ENCODE measurements around the gene TMEM156.

The TMEM156 gene

GRCh38 chr4:39032218-39033085 is at the start of gene TMEM156:
Gene TMEM156 (minus strand): TSS chr4:39032409. CDS start chr4:39032313, 96 bp downstream.
- DNase-seq: no peak

GRCh38 chr4:39078829-39079228 is 46.6 kb upstream of the TMEM156 start:
- DNase-seq: no peak

- DNase-seq: no peak
These were observed 36.7 kb upstream of the TMEM156 start for GRCh38 chr4:39068907-39069306.

GRCh38 chr4:39067451-39067850 is 35.2 kb upstream of the TMEM156 start:
- DNase-seq: no peak

DNA sequence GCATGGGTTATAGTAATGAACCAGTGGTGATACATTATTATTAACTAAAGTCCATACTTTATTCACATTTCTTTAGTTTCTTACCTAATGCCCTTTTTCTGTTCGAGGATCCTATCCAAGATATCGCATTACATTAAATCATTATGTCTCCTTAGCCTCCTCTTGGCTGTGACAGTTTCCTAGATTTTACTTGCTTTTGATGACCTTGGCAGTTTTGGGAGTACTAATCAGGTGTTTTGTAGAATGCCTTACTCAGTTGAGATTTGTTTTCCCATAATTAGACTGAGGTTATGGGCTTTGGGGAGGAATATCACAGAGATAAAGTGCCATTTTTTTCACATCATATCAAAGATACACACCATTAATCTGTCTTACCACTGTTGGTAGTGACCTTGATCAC is 34.8 kb upstream of the TMEM156 start:
- no peak for DNase-seq

DNA sequence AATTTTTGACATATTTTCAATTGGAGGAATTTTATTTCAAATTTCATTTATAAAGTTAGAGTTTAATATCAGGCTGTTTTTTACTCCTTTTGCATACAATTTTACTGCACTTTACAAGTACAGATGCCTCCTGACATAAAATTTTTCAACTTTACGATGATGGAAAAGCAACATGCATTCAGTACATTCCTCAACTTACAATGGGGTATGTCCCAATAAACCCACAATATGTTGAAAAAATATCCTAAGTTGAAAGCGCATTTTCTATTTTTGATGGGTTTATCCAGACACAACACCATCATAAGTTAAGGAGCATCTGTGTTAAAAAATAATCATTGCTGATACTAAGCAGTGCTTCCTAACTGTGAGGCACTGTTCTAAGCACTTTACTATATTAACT is 34.2 kb upstream of the TMEM156 start:
- DNase-seq: no peak

DNA sequence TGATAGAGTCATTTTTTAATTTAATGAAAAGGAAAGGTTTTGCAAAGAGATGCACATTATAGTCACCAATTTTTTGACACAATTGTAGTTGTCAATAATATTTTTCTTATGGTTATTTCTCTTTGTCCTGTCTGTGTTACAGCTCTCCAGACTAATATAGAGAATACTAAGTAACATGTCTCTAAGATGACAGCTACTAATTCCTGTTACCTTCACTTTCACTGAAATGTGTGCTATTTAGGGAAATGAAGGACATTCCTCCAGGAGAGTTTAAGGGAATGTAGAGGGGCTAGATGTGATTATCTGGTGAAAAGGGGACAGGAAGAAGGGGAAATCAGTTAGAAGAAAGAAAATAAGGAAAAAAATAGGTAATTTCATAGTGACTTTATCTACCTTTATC is 31.2 kb upstream of the TMEM156 start:
- no peak for DNase-seq

GRCh38 chr4:39062770-39063097 is 30.5 kb upstream of the TMEM156 start:
- no peak for DNase-seq

GRCh38 chr4:39062094-39062769 is 30.0 kb upstream of the TMEM156 start, which contains the start of gene KLHL5:
Gene KLHL5 (plus strand): TSS chr4:39062232. CDS start chr4:39062653, 421 bp downstream.
- DNase-seq: no peak

DNA sequence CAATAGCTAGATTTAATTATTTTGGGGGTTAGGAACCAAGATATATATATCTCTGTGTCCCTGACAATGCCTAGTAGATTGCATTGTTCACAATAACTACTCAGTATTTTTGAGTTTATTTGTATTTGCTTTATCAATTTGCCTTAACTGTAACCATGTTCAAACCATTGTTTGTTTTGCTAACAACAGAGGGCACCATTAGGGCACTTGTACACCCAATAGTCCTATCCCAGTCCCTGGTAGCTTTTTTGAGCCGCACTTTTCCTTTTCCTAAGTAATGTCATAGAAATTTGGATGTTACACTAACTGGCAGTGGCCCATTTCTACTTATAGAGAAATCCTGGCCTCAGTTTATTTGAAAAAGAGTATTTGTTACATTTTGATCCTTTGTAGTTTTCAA is 29.2 kb upstream of the TMEM156 start:
- no peak for DNase-seq

DNA sequence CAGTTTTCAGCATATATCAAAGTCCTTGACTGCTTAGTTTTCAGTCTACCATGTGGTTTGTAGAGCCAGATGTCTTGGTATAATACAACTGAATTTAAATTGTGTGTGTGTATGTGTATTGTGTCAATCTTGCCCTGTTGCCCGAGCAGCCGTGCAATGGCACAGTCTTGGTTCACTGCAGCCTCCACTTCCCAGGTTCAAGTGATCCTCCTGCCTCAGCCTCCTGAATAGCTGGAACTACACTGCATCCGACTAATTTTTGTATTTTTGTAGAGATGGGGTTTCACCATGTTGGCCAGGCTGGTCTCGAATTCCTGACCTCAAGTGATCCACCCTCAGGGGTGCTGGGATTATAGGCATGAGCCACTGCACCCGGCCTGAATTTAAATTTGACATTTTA is 23.8 kb upstream of the TMEM156 start:
- no peak for DNase-seq

- no peak for DNase-seq
These were observed 22.3 kb upstream of the TMEM156 start for GRCh38 chr4:39054497-39054896.

DNA sequence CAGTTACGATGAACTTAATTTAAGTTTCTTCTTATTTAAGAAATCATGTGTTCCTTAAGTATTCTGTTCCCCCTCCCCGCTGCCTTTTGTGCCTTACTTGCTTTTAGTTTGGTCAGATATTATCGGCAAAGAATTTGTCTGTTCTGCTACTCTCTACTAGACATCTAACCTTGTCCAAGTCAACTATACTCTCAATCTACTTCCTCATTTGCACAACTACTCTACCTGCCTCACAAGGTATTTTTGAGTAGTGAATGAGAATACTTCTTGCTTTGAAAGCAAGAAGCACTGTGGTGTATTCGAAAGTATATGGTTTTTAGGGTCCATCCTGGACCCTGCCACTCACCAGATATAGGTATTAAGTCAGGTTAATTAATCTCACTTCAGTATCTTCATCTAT is 21.8 kb upstream of the TMEM156 start:
- no peak for DNase-seq

- DNase-seq: no peak
These were observed 19.3 kb upstream of the TMEM156 start for GRCh38 chr4:39051492-39051891.

DNA sequence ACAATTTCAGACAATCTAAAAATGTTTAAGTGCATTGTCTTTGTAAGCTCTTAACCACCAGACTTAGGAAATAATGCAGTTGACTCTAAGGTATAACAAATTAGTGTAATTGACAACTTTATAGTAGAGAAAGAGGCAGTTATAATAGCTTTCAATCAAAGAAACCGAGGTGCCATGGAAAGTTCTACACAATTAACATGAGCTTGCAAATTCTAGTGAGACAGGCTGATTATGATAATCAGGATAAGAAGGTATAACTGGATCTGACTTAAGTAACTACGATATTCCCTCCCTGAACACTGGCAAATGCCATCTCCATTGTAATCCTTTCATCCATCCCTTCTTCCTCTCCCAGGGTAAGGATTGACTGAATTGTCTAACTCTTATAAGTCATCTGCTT is 18.4 kb upstream of the TMEM156 start:
- no peak for DNase-seq

- no peak for DNase-seq
These were observed 16.1 kb upstream of the TMEM156 start for GRCh38 chr4:39048311-39048710.

GRCh38 chr4:39047681-39048080 is 15.5 kb upstream of the TMEM156 start:
- no peak for DNase-seq

DNA sequence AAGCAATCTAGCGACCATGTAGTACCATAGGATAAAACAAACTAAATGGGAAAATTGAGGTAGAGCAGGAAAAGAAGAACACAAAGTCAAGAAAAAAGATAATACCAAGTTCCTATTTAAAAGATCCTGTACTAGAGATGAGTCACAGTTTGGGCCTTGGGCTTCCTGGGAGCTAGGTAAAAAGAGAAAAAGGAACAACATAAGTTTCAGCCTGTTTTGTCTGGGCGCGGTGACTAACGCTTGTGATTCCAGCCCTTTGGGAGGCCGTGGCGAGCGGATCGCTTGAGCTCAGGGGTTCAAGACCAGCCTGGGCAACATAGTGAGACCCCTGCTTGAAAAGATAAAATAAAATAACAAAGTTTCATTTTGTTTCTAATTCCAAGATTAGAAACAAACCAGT is 14.0 kb upstream of the TMEM156 start:
- no peak for DNase-seq

DNA sequence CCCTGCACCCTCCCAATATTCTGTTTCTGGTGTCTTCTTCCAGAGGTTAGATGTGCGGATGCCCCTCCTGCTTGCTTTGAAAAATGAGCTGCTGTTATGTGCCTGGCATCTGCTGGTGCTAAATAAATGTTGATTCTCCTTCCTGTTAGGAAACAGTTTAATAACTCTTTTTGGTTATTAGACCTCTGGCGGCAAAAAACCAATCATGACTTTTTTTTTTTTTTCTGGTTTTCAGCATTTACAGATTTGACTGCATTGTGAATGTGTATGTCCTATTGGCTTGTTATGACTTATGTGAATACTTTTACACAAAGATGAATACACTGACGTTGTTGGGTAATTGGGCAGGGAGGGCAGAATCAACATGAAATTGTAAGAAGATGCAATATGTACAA is 13.6 kb upstream of the TMEM156 start:
- DNase-seq: no peak

DNA sequence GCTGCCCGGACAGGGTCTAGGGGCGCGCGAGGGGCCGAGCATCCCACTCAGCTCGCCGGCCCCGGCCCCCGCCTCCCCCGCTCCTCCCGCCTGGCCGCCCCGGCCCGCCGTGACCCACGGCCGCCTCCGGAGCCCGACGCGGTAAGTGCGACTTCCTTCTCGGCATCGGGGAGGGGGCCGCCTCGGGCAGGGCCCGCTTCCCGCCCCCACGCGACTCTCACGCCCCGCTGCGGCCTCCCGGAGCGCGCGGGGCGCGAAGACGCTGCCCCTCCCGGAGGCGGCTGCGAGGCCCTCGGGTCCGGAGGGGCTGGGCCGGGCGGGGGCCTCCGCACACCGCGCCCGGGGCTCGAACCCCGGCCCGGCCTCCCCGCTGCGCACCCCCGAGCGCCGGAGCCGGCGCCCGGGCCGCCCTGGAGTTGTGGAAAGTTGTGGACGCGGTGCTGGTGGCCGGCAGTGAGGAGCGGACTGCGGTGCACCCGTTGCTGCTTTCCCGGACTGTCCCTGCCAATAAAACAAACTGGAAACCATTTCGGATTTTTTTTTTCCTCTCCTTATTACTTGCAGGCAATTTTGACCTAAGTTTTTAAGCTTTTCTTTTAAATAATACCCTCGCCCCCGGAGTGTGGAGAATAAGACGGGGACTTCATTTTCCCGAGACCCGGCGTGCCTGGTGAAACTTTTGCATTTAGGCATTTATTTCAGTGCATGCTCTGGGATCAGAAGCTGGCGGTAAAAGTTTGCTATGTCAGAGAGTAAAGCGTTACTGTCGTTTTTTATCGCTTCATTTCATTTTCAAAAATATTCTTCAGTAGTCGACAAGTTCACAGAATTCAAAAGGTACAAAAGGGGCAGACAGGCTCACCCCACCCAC is 13.0 kb upstream of the TMEM156 start:
- DNase-seq: no peak

- DNase-seq: peak; percentile 17
These were observed 12.3 kb upstream of the TMEM156 start for GRCh38 chr4:39044364-39044955.

GRCh38 chr4:39043861-39044363 is 11.7 kb upstream of the TMEM156 start:
- DNase-seq: no peak
